K562 (cell line): ENCODE results near the gene ACSS1. TPM values are rescaled to one million over a fixed set of nuclear protein-coding genes. Genes with fewer than 3 reads are reported as not detected.

Experiments
- ATAC-seq: fragments of 200-7000 bp; cut with Tn5 transposase; 3 replicates; pipeline ENCODE4 v1.9.1; 2020; ENCODE audit warnings: moderate library complexity
- BruUV-seq: library from RNA; stranded (reverse); fragments of 400-500 nt; replicated peaks from 2 replicates; lab custom pipeline; 2021; lab: Mats Ljungman, UMichigan
- CTCF ChIA-PET: fragments of 300-600 bp; formaldehyde crosslinking; extraction: SDS; loops from one replicate; lab custom pipeline; 2021; ENCODE audit warnings: low intra/inter-chr PET ratio; lab: Yijun Ruan, JAX
- POLR2A ChIA-PET: fragments of 300-600, 350-650 bp; sonication (Branson Sonifier 250); formaldehyde crosslinking; extraction: SDS; loops from one replicate; lab custom pipeline; 2021; ENCODE audit warnings: antibody characterized with exemption, inconsistent platforms; lab: Yijun Ruan, JAX
- DNase-seq, 4 experiments: peaks; one replicate each; pipeline versions ENCODE4 v3.0.0 to v3.0.0-alpha.2; 2011 to 2018; ENCODE audit warnings: low spot score in 3 of 4, mixed read lengths in 3 of 4; ENCODE audit errors: extremely low read depth in 1 of 4
- FAIRE-seq: peaks from 2 replicates; lab custom pipeline; 2011; peaks lifted over from hg19 to GRCh38; lab: Jason Lieb, UNC
- H2AFZ ChIP-seq: 2 replicates; pipeline ENCODE4 v1.6.0; 2011; ENCODE audit warnings: low read depth, low read length, control low read depth, inconsistent platforms
- H3K27ac ChIP-seq: fragments of 200-600 bp; 3 replicates; pipeline ENCODE4 v1.8.0; 2011; ENCODE audit warnings: low read depth, mild to moderate bottlenecking, control low read depth, inconsistent platforms, low read length, moderate library complexity, mixed read lengths; ENCODE audit errors: extremely low read depth
- H3K27me3 ChIP-seq, 2 experiments: fragments of 300-600 bp in 1 of 2; 2 replicates in 1 of 2; 3 replicates in 1 of 2; pipeline versions ENCODE4 v1.6.0 to v1.8.0; 2011; ENCODE audit warnings: inconsistent platforms in 2 of 2, low read length in 2 of 2, mild to moderate bottlenecking in 1 of 2, mixed read lengths in 1 of 2, moderate library complexity in 1 of 2; ENCODE audit not compliant: control insufficient read depth in 2 of 2, insufficient read depth in 2 of 2
- H3K36me3 ChIP-seq: fragments of 300-600 bp; 3 replicates; pipeline ENCODE4 v1.8.0; 2011; ENCODE audit warnings: mild to moderate bottlenecking, low read length, inconsistent platforms; ENCODE audit not compliant: control insufficient read depth, insufficient read depth
- H3K4me1 ChIP-seq, 2 experiments: fragments of 200-600 bp in 1 of 2; replicated peaks in 1 of 2; 2 replicates in 1 of 2; 3 replicates in 1 of 2; pipeline versions ENCODE4 v1.5.1 to v1.8.0; 2011; ENCODE audit warnings: inconsistent platforms in 2 of 2, low read length in 2 of 2, mild to moderate bottlenecking in 1 of 2, mixed read lengths in 1 of 2, moderate library complexity in 1 of 2; ENCODE audit not compliant: control insufficient read depth in 2 of 2, insufficient read depth in 2 of 2
- H3K4me2 ChIP-seq: 2 replicates; pipeline ENCODE4 v1.6.1; 2011; ENCODE audit warnings: low read length, control low read depth, inconsistent platforms, mixed read lengths; ENCODE audit not compliant: insufficient read depth
- H3K4me3 ChIP-seq: fragments of 200-600 bp; sonication (generic), shearing (Covaris generic); 2 replicates; pipeline ENCODE4 v1.5.1; 2016; ENCODE audit warnings: control low read depth, inconsistent platforms
- H3K79me2 ChIP-seq: fragments of 200-600 bp; 3 replicates; pipeline ENCODE4 v1.8.0; 2011; ENCODE audit warnings: low read length, inconsistent platforms; ENCODE audit not compliant: control insufficient read depth, insufficient read depth
- H3K9ac ChIP-seq, 2 experiments: 2 replicates each; pipeline versions ENCODE4 v1.6.0 to v1.6.1; 2011; ENCODE audit warnings: low read depth in 2 of 2, low read length in 2 of 2, control low read depth in 1 of 2, inconsistent platforms in 1 of 2, mild to moderate bottlenecking in 1 of 2, mixed read lengths in 1 of 2; ENCODE audit not compliant: insufficient read depth in 1 of 2
- H3K9me1 ChIP-seq: one replicate; pipeline ENCODE4 v1.6.0; 2011; ENCODE audit warnings: inconsistent platforms, mild to moderate bottlenecking, low read length, moderate library complexity; ENCODE audit not compliant: control insufficient read depth, insufficient read depth
- H3K9me3 ChIP-seq: replicated peaks from 2 replicates; pipeline ENCODE4 v1.5.1; 2011; ENCODE audit warnings: low read depth, low read length, inconsistent platforms; ENCODE audit not compliant: control insufficient read depth, insufficient read depth
- H4K20me1 ChIP-seq: replicated peaks from 2 replicates; pipeline ENCODE4 v1.6.1; 2011; ENCODE audit warnings: low read length, inconsistent platforms, mixed read lengths; ENCODE audit not compliant: control insufficient read depth, insufficient read depth
- NFRKB ChIP-seq: fragments of 450-650 bp; IDR thresholded peaks from 2 replicates; pipeline ENCODE4 v1.6.1; 2016; ENCODE audit warnings: low read depth
- ZNF778 ChIP-seq: fragments of 450-650 bp; formaldehyde crosslinking; IDR thresholded peaks from 2 replicates; pipeline ENCODE4 v1.4.0; 2020; ENCODE audit warnings: mild to moderate bottlenecking, moderate library complexity
- WGBS: fragments of 100-300 bp; shearing (Covaris generic); methylation state at CpG from one replicate; pipeline ENCODE4 v1.1.6; 2016; ENCODE audit warnings: low coverage, mixed read lengths; ENCODE audit not compliant: insufficient coverage; ENCODE audit errors: missing lambda C conversion rate; 5-methylcytosine and 5-hydroxymethylcytosine counted together
- in situ Hi-C: fragments of 300-500 bp; cut with MboI; formaldehyde crosslinking; loops from 4 replicates; pipeline ENCODE4 v1.15.0; 2018; ENCODE audit warnings: inconsistent platforms, mixed read lengths
- intact Hi-C: fragments of 100-400 bp; cut with micrococcal nuclease; formaldehyde crosslinking; loops from 2 replicates; pipeline ENCODE4 v1.14.2; 2022
- polyA plus RNA-seq, 8 experiments: library from polyadenylated mRNA; depleted of rRNA in 4 of 8; stranded (reverse) in 5 of 8; unstranded in 3 of 8; fragments of >200 nt; fragmentation: Nextera tagmentation in 2 of 8; fragmentation: Illumina TruSeq in 1 of 8; extraction: Ambion mirVana in 2 of 8; extraction: Trizol in 1 of 8; gene quantifications; 2 replicates each; pipeline versions ENCODE4 v1.2.1 to v1.2.3, GENCODE V29; 2011 to 2014; ENCODE audit warnings: inconsistent platforms in 1 of 8, missing spikeins in 1 of 8
- total RNA-seq, 7 experiments: library from RNA; depleted of rRNA in 6 of 7; stranded (reverse); fragments of >200 nt in 6 of 7; fragmentation: Illumina TruSeq in 2 of 7; extraction: Trizol in 2 of 7; gene quantifications; 2 replicates each; pipeline versions ENCODE4 v1.2.1 to v1.2.3, GENCODE V29; 2011 to 2021; ENCODE audit warnings: low replicate concordance in 1 of 7
- TF ChIP-seq, protein P1 (sequence below), 3 experiments: IDR thresholded peaks in 2 of 3; conservative IDR thresholded peaks in 1 of 3; 2 replicates each; pipeline ENCODE4 v1.5.1; 2011 to 2012; ENCODE audit warnings: low read length in 3 of 3, mild to moderate bottlenecking in 3 of 3, control low read depth in 2 of 3, improper control_type of control experiment in 1 of 3, inconsistent platforms in 1 of 3, low read depth in 1 of 3, mixed read lengths in 1 of 3, moderate library complexity in 1 of 3; ENCODE audit not compliant: insufficient read depth in 2 of 3

The ACSS1 gene
- total and polyA plus RNA-seq, 9 of the 15 experiments (the other 6 are each of a cell fraction or from before 2014, with no cell fraction given) = 0.07 to 2.1 (median 0.27) TPM; not detected in 3

GRCh38 chr20:25025986-25026605, 31.8 kb downstream of the ACSS1 start:
- in situ Hi-C loops = no loop called here
- WGBS = 3% methylated on average over 4 of the region's 4 CpGs
- CTCF ChIA-PET = no interaction called here

More at GRCh38 chr20:25025986-25026605, 31.8 kb downstream of the ACSS1 start:
- no peak overlapping the region for H2AFZ ChIP-seq
- H3K36me3 ChIP-seq = no peaks in the 10 kb centered on the region
- POLR2A ChIA-PET = no interaction called here
- TF ChIP-seq NFRKB (no peak), ZNF778 (no peak)
- TF ChIP-seq, protein P1, sequence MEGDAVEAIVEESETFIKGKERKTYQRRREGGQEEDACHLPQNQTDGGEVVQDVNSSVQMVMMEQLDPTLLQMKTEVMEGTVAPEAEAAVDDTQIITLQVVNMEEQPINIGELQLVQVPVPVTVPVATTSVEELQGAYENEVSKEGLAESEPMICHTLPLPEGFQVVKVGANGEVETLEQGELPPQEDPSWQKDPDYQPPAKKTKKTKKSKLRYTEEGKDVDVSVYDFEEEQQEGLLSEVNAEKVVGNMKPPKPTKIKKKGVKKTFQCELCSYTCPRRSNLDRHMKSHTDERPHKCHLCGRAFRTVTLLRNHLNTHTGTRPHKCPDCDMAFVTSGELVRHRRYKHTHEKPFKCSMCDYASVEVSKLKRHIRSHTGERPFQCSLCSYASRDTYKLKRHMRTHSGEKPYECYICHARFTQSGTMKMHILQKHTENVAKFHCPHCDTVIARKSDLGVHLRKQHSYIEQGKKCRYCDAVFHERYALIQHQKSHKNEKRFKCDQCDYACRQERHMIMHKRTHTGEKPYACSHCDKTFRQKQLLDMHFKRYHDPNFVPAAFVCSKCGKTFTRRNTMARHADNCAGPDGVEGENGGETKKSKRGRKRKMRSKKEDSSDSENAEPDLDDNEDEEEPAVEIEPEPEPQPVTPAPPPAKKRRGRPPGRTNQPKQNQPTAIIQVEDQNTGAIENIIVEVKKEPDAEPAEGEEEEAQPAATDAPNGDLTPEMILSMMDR (IDR thresholded peaks at IDR 0.05 in 2 of 3, conservative IDR thresholded peaks at IDR 0.05 in 1 of 3; ENCODE audit: insufficient read depth in 2 of 3, low read depth in 1 of 3, low read length in 3 of 3) = 0 out of 6 replicates have a peak, but pooled peaks of 1 of the 3 experiments have one; percentile 4
- DNase-seq (no peak), FAIRE-seq (no peak), ATAC-seq (no peak)
- no peaks in the 10 kb centered on the region for H3K9me1 ChIP-seq
- H3K4me1 ChIP-seq = no peaks in the 10 kb centered on the region
- H3K27ac ChIP-seq = no peak overlapping the region
- no peaks in the 10 kb centered on the region for H3K9me3 ChIP-seq
- no peak overlapping the region for H3K4me3 ChIP-seq
- BruUV-seq = no TSS peak
- H3K4me2 ChIP-seq = no peak overlapping the region
- intact Hi-C loops = no loop called here
- H4K20me1 ChIP-seq = no peaks in the 10 kb centered on the region
- no peak overlapping the region for H3K9ac ChIP-seq
- H3K79me2 ChIP-seq = no peaks in the 10 kb centered on the region
- peaks cover 0 to 15% of the 10 kb centered on the region in 2 experiments; a peak in 2 of 5 replicates for H3K27me3 ChIP-seq
